DMS53 treated with DMSO at 0.1 percent for 48 hours (cell line): Measurements from ENCODE around the gene PMVK.
A peak's percentile ranks its signal among the peaks of the same experiment; 100 is the strongest.

Experiments used
- DNase-seq: peaks from one replicate; lab custom pipeline; 2025; ENCODE audit not compliant: unreplicated experiment; lab: John Stamatoyannopoulos, UW

The PMVK gene

DNA sequence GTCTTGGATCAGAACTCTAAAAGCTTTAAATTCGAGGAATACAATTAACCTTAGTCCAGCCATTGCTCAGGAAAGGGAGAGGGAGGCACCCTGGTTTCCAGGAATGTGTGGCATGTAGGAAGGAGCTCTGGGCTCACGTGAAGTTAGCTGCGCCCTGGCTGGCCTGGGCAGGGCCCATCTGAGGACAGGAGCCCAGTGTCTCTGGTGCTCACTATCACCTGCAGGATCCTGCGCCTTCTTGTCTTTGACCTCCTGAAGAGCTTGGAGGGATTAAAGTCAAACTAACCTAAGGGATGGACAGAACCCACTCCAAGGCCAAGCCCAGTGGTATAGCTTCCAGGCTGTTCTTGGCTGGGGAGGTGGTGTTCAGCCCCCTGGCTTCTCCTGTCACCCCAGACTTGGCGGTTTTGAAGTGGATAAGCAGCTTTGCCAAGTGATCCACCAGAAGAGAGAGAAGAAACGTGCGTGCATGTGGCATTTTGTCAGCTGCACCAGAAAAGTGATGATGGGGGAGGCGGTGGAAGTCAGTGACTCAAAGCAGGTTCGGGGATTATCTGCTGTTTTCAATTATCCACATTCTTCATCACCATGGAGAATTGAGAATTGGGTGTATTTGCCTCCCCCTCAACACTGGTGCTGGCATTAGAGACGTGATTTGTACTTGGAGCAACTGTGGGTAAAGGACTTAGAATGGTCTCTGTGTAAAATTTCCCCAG lies 54.5 kb downstream of the PMVK start:
- DNase-seq, result no peak

DNA sequence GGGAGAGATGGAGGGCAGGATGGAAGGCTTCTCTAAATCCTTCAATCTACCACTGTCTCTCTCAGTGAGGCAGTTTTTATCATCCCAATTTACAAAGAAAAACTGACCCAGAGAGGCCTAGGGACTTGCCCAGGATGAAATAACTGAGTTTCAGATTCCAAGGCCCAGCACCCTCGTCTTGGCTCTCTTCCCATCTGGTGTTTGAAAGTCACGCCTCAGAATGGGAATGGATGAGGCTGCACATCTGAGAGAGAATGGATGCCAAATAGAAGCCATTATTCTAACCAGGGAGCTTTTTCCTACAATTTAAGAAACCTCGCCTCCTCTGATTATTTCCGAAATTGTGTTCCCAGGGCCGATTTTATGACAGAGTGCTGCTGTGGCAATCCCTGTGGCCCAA lies 55.8 kb downstream of the PMVK start:
- no peak for DNase-seq

DNA sequence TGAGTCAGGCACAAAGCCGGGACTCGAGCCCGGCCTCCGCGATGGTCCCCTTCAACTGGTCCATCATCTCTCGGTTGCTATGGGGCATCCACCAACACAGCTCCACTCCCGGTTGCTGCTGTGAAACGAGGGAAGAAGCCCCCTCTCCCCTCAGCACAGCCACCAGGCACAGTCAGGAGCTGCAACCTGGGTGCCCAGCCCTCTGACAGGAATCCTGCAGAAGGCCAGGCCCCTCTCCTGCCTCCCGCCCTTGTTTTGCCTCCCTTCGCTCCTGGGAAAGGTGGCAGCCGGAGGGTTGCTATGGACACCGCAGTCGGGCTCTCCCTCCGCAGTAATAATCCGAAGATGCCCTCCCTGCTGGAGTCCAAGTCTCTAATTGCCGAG lies 57.5 kb downstream of the PMVK start:
- DNase-seq, result no peak

DNA sequence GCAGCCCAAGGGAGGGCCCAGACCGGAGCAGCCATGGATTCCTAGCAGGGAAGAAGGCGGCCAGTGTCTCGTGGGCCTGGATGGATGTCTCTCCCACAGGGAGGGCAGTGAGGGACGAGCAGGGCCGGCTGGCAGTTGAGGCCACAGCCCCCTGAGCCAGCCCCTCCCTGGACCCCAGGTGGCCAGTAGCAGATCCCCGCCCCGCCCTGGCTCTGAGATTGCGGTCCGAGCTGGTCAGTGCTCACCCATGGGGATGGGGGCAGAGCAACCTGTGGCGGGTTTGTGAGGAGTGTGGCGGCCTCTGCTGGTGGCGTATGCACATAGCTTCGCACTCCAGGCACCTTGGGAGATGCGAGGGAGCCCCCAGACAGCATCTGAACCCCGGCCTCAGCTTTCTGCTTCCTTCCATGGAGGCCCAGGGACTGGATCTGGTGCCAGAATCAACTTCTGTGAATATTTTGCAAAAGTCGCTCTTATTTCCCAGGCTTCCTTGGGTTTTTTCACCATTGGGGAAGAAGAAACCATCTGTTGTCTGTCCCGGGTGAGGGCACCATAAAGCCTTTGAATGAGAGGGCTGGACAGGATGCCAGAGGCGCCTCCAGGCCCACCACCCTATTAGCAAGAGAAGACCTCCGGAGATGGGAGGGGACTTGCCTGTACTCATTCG lies 58.0 kb downstream of the PMVK start:
- DNase-seq, result peak; percentile 41

DNA sequence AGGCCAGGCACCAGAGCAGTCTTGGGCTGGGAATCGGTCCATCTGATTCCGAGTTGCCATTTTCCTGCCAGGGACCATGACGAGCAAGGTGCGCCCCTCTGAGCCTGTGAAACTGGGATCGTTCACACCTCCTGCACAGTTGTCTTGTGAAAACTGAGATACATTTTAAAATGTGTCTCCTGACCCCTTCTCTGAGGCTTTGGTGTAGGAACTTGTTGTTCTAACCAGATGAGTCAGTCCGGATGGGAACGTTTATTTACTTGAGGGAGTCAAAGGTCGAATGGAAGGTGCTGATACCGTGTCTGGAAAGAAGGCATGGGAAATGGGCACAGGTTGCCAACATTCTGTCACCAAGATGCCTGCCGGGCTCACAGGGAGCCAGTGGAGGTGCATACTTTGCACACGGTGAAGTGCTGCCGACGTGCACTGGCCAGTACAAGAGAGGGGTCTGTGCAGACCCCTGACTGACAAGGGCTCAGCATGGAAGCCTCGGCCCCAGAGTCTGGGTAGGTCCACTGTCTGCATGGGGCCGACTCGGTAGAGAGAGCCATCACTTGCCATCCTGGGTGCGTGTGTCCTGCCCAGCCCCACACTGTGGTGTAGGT lies 59.0 kb downstream of the PMVK start:
- peak; percentile 56 for DNase-seq

DNA sequence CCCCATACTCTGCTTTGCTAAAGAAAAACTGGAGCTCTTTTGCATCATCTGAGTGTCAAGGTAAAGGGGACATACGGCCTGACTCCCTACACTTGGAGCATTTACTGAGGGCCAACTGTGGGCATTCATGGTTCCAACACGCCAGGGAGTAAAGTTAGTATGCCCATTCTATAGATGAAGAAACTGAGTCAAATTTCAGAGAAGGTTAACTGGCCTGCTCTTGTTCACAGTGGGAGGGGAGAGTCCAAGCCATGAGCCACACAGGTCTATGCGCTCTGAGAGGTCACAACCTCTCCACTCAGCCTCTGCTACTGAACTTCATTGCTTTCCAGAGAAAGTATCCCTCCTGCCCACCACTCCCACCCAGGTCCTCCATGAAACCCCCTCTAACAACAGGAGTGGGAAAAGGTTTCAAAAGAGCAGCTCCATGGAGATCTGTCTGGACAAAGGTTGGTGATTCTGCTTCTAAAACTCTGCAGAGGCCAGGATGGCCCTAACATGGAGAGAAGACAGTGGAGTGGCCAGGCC lies 59.6 kb downstream of the PMVK start:
- DNase-seq, result no peak
